Measurements from ENCODE around the gene TREML2.

- no peak for TF ChIP-seq ZNF24 (tag by site-specific recombination; IDR thresholded peaks at IDR 0.05)
- no peak for TF ChIP-seq CTCF (tag by site-specific recombination; IDR thresholded peaks at IDR 0.05)
- no peak for TF ChIP-seq TCF7L2 (IDR thresholded peaks at IDR 0.05; ENCODE audit: borderline replicate concordance, low read depth, low read length)
- no peak for TF ChIP-seq ZNF629 (tag by site-specific recombination; IDR thresholded peaks at IDR 0.05)
- TF ChIP-seq REPIN1 (tag by site-specific recombination; IDR thresholded peaks at IDR 0.05; ENCODE audit: low read depth): no peak
- no peak for TF ChIP-seq ZNF146 (tag by site-specific recombination; IDR thresholded peaks at IDR 0.05)
- TF ChIP-seq ZNF112 (tag by site-specific recombination; IDR thresholded peaks at IDR 0.05): no peak
- no peak for TF ChIP-seq REST (tag by site-specific recombination; IDR thresholded peaks at IDR 0.05)
Observed at GRCh38 chr6:41156771-41157170, 44.2 kb downstream of the TREML2 start.
